ENCODE data around the gene RTTN. TPM values are rescaled to one million over a fixed set of nuclear protein-coding genes. Genes with fewer than 3 reads are reported as not detected.

RTTN gene
- total RNA-seq, 1 experiment from 2014 or later, result 25.9 TPM

DNA sequence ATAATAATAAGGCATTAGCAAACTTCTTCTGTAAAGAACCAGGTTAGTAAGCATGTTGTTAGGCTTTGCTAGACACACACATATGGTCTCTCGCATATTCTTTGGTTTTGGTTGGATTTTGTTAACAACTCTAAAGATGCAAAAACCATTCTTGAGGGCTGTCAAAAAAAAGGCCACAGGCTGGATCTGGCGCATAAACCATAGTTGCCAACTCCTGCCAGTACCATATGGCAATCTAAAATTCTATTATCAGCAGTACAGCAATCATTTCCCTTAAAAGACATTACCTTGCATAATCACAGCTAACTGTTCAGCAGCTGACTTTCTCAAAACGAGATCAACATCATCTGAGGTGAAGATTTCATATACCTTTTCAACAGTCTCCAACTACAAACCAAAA, 63.5 kb downstream of the RTTN start:
- BruUV-seq (replicated peaks), result no TSS peak
- CTCF ChIA-PET, result no interaction called here
- POLR2A ChIA-PET (ENCODE audit: low non-redundant PET), result no interaction called here

DNA sequence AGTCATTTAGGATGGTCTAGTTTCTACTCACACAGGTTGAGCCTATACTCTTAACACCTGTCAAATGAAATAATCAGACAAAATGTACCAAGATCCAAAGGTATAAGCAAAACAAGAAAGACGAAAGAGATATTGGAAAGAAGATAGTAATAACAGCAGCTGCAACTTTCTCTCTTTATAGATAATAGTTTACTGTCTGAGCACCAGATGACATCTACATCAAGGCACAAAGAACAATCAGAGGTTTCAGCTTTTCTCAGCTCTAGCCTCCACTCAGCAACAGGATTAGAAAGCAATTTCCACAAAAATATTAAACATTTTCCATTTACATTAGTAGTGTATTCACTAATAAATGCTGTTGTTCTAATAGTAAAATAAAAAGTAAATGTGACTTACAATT, 66.3 kb downstream of the RTTN start:
- intact Hi-C loops (cut with micrococcal nuclease; ENCODE audit: unreplicated experiment), result no loop called here
- POLR2A ChIA-PET (ENCODE audit: low non-redundant PET), result no interaction called here
- no peak for TF ChIP-seq EZH2 (IDR thresholded peaks at IDR 0.05; ENCODE audit: borderline replicate concordance, low read depth, low read length, poor library complexity, severe bottlenecking)
- TF ChIP-seq, protein P1, sequence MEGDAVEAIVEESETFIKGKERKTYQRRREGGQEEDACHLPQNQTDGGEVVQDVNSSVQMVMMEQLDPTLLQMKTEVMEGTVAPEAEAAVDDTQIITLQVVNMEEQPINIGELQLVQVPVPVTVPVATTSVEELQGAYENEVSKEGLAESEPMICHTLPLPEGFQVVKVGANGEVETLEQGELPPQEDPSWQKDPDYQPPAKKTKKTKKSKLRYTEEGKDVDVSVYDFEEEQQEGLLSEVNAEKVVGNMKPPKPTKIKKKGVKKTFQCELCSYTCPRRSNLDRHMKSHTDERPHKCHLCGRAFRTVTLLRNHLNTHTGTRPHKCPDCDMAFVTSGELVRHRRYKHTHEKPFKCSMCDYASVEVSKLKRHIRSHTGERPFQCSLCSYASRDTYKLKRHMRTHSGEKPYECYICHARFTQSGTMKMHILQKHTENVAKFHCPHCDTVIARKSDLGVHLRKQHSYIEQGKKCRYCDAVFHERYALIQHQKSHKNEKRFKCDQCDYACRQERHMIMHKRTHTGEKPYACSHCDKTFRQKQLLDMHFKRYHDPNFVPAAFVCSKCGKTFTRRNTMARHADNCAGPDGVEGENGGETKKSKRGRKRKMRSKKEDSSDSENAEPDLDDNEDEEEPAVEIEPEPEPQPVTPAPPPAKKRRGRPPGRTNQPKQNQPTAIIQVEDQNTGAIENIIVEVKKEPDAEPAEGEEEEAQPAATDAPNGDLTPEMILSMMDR (conservative IDR thresholded peaks at IDR 0.05; ENCODE audit: low read depth, low read length), result no peak

More for the DNA sequence above, 63.5 kb downstream of the RTTN start:
- Histone ChIP-seq H3K4me3 (ENCODE audit: low read depth, low read length, poor library complexity, severe bottlenecking) (no peak overlapping the region), H3K27me3 (replicated peaks; ENCODE audit: insufficient read depth, low read depth, low read length, poor library complexity) (no peaks in the 10 kb centered on the region), H3K9me3 (ENCODE audit: low read depth, low read length, poor library complexity, severe bottlenecking) (no peaks in the 10 kb centered on the region), H3K27ac (ENCODE audit: low read depth, low read length, poor library complexity, severe bottlenecking) (no peak overlapping the region), H3K4me1 (ENCODE audit: insufficient read depth, low read length, poor library complexity, severe bottlenecking) (no peaks in the 10 kb centered on the region), H3K36me3 (ENCODE audit: insufficient read depth, low read length, poor library complexity, severe bottlenecking) (peaks cover 1% of the 10 kb centered on the region)
- TF ChIP-seq, protein P1 (conservative IDR thresholded peaks at IDR 0.05; ENCODE audit: low read depth, low read length), result no peak
- TF ChIP-seq EZH2 (IDR thresholded peaks at IDR 0.05; ENCODE audit: borderline replicate concordance, low read depth, low read length, poor library complexity, severe bottlenecking), result no peak
- no peak for DNase-seq (ENCODE audit: low spot score)
- intact Hi-C loops (cut with micrococcal nuclease; ENCODE audit: unreplicated experiment), result no loop called here

DNA sequence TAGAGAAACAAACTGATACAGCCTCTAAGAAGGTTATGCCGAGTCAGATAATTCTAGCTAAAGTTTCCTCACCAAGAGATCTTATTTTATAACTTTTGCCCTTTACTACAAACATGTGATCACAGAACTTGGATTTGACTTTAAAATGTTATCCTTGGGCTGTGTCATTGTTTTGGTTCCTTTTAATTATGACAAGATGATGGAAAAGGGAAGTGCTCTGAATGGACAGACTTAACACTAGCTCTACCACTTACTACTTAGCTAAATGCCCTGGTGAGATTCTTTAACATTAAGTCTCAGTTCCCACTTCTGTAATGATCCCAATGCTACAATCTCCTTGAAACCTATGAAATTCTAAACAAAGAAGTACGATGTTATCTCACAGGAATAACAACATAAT, 69.9 kb downstream of the RTTN start:
- H3K27me3 ChIP-seq (replicated peaks; ENCODE audit: insufficient read depth, low read depth, low read length, poor library complexity), result no peaks in the 10 kb centered on the region
- no peaks in the 10 kb centered on the region for H3K36me3 ChIP-seq (ENCODE audit: insufficient read depth, low read length, poor library complexity, severe bottlenecking)
- H3K4me3 ChIP-seq (ENCODE audit: low read depth, low read length, poor library complexity, severe bottlenecking), result no peak overlapping the region
- H3K9me3 ChIP-seq (ENCODE audit: low read depth, low read length, poor library complexity, severe bottlenecking), result no peaks in the 10 kb centered on the region
- DNase-seq (ENCODE audit: low spot score), result no peak
- no peak for TF ChIP-seq EZH2 (IDR thresholded peaks at IDR 0.05; ENCODE audit: borderline replicate concordance, low read depth, low read length, poor library complexity, severe bottlenecking)
- TF ChIP-seq, protein P1 (conservative IDR thresholded peaks at IDR 0.05; ENCODE audit: low read depth, low read length), result no peak
- POLR2A ChIA-PET (ENCODE audit: low non-redundant PET), result no interaction called here
- no TSS peak for BruUV-seq (replicated peaks)
- CTCF ChIA-PET, result no interaction called here
- no peak overlapping the region for H3K27ac ChIP-seq (ENCODE audit: low read depth, low read length, poor library complexity, severe bottlenecking)
- H3K4me1 ChIP-seq (ENCODE audit: insufficient read depth, low read length, poor library complexity, severe bottlenecking), result no peaks in the 10 kb centered on the region
- intact Hi-C loops (cut with micrococcal nuclease; ENCODE audit: unreplicated experiment), result no loop called here

More for the DNA sequence above, 66.3 kb downstream of the RTTN start:
- no peak overlapping the region for H3K4me3 ChIP-seq (ENCODE audit: low read depth, low read length, poor library complexity, severe bottlenecking)
- H3K27ac ChIP-seq (ENCODE audit: low read depth, low read length, poor library complexity, severe bottlenecking), result no peak overlapping the region
- H3K9me3 ChIP-seq (ENCODE audit: low read depth, low read length, poor library complexity, severe bottlenecking), result no peaks in the 10 kb centered on the region
- no peaks in the 10 kb centered on the region for H3K36me3 ChIP-seq (ENCODE audit: insufficient read depth, low read length, poor library complexity, severe bottlenecking)
- no TSS peak for BruUV-seq (replicated peaks)
- H3K27me3 ChIP-seq (replicated peaks; ENCODE audit: insufficient read depth, low read depth, low read length, poor library complexity), result no peaks in the 10 kb centered on the region
- CTCF ChIA-PET, result no interaction called here
- no peak for DNase-seq (ENCODE audit: low spot score)
- no peaks in the 10 kb centered on the region for H3K4me1 ChIP-seq (ENCODE audit: insufficient read depth, low read length, poor library complexity, severe bottlenecking)
